Inferior parietal cortex (tissue), 1 donor: ENCODE results near the gene ZFPM1.
"Not testable (repeated sequence)": the region's sequence is repeated elsewhere in the genome, so short reads cannot be mapped to it uniquely, and the experiment has no call there.

ENCODE experiments used
- DNase-seq: peaks from one replicate; pipeline ENCODE4 v3.0.0-alpha.2; 2016; ENCODE audit errors: extremely low spot score

ZFPM1 gene

DNA sequence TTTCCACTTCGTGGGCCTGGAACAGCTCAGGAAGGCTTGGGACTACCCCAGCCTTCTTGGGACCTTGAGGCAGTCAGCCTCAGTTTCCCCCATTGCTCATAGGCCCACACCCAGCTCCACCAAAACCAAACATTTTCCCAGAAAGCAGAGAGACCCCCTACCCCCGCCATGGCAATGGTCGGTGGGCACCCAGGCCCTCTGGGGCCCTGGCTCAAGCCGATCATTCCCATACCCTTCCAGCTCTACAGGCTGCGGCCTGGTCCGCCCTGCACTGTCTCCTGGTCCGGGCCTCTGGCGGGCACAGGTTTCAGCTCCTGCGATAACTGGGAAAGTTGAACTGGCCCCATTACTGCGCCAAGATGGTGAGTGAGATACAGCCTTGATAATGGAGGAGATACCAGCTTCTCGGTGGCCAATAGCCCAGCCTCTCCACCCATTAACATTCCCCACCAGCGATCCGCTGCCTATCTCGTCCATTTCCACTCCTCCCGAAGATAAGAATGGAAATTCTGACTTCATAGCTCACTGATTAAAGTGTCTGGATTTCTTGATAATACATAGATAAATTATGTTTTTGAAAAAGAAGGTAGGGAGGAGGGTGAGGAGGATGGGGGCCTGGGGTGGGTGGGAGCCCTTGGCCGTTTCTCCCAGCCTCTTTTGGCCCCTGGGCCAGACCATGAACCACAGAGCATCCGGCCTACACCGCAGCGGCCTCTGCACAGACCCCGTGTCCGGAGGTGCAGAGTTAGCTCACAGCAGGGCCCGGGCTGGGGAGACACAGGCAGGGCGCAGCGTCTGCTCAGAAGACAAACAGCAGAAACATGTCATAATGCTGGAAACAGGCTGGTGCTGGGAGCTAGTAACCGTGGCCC lies 11.6 kb downstream of the ZFPM1 start:
- no peak for DNase-seq

DNA sequence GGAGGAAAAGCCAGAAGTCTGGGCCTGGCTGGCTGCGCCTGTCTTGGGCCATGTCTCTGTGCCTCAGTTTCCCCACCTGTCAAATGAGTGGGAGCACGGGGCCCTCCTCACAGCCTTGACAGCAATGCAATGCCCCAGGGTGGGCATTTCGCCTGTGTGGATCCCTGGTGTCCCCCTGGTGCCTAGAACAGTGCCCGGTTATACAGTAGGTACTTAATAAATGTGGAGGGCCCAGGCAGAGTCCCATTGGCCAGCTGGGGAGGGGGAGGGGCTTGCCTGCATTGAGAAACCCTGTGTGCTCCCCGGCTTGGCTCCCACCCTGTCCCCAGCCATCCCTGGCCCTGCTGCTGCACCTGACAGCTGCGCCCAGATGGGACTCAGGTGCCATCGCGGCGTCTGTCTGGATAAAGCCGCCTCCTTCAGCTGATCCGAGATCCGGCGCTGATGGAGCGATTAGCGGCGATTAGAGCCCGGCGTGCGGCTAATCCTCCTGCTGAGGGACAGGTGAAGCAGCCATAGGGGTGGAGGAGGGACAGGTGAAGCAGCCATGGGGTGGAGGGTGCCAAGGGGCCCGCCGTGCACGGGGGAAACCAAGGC lies 12.4 kb downstream of the ZFPM1 start:
- no peak for DNase-seq

- DNase-seq: no peak
These were observed 13.2 kb downstream of the ZFPM1 start for GRCh38 chr16:88466175-88466862.

GRCh38 chr16:88466949-88467348 lies 13.9 kb downstream of the ZFPM1 start:
- no peak for DNase-seq

DNA sequence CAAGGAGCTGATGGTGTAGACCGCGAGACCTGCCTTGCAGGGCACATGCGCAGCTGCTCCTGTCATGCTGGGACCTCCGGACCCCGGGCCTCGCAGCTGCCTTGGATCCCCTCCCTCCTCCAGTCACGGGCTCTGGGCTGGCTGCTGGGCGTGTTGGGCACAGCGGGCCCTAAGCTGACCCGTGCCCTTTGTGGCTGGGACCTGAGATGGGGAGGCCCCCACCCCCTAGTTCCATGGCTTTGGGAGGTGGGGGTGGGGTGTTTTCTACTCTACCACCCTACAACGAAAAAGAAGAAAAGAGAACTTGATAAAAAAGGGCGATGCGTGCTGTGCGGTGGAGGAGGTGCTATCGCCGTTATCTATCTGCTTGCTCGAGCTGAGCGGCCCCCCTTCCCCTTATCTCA lies 14.5 kb downstream of the ZFPM1 start:
- DNase-seq: no peak

GRCh38 chr16:88468275-88469129 lies 15.4 kb downstream of the ZFPM1 start:
- DNase-seq: no peak

GRCh38 chr16:88469615-88470395 lies 16.7 kb downstream of the ZFPM1 start:
- no peak for DNase-seq

- DNase-seq: not testable (repeated sequence)
These were observed 17.3 kb downstream of the ZFPM1 start for GRCh38 chr16:88470396-88470680.

GRCh38 chr16:88470696-88471095 lies 17.6 kb downstream of the ZFPM1 start:
- DNase-seq: not testable (repeated sequence)

DNA sequence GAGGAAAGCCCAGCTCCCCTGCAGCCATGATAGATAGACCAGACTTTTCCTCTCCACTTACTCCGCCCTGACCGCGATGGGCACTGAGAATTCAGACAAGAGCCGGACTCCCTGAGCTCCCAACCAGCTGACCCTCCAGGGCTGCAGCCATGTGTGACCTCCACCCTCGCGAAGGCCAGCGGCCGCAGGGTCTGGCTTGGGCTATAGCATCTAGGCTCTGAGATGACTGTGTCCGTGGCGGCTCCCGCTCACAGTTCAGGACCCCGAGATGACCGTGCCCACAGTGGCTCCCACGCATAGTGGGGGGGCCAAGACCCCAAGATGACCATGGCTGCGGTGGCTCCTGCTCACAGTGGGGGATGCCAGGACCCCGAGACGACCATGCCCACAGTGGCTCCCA lies 18.0 kb downstream of the ZFPM1 start:
- DNase-seq: no peak

DNA sequence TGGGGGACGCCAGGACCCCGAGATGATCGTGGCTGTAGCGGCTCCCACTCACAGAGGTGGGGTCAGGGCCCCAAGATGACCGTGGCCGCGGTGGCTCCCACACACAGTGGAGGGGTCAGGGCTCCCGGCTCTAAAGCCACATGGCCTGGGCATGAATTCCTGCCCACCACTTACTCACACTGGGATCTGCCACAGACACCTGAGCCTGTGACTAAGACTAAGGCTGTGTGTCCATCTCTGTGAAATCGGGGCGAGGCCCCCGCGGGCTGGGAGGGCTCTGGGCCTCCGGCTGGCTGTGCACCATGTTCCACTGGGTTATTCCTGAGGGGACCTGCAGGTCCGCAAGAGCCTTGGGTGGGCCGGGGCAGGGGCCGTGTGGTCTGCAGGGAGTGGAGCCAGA lies 18.5 kb downstream of the ZFPM1 start:
- no peak for DNase-seq

GRCh38 chr16:88472069-88472468 lies 19.0 kb downstream of the ZFPM1 start:
- DNase-seq: no peak

- no peak for DNase-seq
These were observed 19.6 kb downstream of the ZFPM1 start for GRCh38 chr16:88472637-88473205.

DNA sequence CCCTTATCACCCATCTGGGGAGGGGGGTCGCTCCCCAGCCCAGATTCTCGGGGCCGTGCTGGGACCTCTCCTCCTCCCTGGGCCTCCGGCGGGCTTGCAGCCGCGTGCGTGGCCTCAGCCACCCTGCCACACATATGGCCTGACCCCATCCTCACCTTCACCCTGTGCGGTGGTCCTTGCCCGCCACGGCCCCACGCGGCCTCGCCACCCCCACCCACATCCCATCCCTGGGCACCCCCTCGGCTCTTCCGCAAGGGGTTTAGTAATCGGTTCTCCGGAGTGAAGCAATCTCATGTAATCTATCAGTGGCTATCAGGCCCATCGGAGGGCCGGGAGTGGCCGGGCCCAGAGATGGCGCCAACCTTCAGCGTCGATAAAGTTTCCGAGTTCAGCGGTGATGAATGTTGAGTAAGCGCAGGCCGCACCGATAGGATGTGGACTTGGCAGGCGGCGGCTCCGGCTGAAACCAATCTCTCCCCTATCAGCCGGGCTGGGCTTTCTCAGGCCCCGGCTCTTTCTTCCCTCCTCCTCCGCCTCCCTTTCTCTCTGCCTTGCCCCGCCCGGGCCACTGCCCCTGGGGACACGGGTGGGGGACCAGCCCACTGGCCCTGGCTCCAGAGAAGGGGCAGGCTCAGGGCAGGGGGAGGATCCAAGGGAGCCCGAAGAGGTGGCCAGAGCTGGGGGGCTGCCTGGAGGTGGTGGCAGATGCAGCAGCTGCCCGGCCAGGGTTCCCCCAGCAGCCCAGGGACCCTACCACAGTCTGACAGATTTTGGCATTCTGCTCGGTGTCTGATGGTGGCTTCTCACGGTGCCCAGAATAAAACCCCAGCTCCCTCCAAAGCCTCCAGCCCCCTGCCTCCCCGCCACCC lies 20.8 kb downstream of the ZFPM1 start:
- no peak for DNase-seq

GRCh38 chr16:88475037-88475436 lies 22.0 kb downstream of the ZFPM1 start:
- no peak for DNase-seq

DNA sequence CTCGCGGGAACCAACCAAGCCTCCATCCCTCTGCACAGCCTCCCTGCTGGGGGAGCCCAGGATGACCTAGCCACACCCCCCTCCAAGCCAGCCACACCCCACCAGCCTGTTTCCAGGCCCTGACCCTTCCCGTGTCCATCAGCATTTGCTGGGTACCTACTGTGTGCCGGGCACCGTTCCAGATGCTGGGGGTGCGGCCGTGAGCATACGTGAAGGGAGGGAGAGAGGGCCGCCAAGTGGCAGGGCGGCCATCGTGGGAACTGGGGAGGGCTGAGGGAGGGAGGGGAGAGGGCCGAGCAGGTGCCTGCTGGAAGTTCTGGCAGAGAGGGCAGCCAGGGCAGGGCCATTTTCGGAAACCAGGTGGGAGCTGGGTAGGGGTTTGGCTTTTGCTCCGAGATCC lies 23.1 kb downstream of the ZFPM1 start:
- DNase-seq: no peak

GRCh38 chr16:88476817-88477397 lies 23.8 kb downstream of the ZFPM1 start:
- DNase-seq: no peak

DNA sequence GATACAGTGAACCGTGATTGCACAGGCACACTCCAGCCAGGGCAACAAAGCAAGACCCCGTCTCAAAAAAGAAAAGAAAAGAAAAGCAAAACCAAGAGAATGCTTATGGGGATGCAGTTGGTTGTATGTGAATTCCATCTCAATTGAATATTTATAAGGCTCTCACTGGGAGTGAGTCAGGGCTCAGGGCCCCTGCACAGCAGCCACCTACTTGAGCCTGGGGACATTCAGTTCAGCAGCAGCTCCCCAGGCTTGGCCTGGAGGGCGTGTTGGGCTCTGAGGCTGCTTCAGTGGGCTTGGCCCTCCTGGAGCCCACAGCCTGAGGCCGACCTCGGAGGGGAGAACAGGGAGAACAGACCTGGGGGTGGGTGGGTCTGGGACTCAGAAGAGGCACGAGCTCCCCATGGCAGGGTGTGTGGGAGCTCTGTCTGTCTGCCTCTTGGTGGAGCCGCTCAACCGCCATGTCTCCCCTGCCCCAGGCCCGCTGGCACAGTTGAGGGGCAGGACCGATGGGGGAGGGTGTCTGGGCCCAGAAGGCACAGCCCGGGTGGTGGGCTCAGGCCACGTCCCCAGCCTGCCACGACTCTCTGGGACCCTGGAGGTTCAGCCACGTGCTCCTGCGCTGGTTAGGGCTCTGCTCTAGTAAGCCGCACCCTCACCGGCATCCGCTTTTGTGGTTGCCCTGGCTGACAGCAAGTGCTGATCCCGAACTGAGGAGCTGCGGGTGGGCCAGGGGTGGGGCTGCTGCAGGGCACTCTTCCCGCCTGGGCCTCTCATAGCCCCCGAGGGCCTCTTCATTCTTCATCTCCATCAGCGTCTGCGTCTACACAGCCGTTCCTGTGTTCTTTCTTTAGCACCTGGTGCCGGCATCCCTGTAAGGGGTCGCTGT lies 24.8 kb downstream of the ZFPM1 start:
- DNase-seq: no peak
